GM19455 (cell line): ENCODE measurements around the gene TRAF3.

ENCODE experiments used
- ATAC-seq: cut with Tn5 transposase; IDR thresholded peaks from one replicate; pipeline ENCODE4 v1.9.1; 2021; ENCODE audit not compliant: unreplicated experiment

The TRAF3 gene

GRCh38 chr14:102905116-102906108 lies 128.2 kb downstream of the TRAF3 start:
- no peak for ATAC-seq

- no peak for ATAC-seq
These were observed 129.5 kb downstream of the TRAF3 start for GRCh38 chr14:102906616-102907302.

GRCh38 chr14:102907303-102907844 lies 130.1 kb downstream of the TRAF3 start:
- ATAC-seq, result no peak

GRCh38 chr14:102907980-102908730 lies 130.9 kb downstream of the TRAF3 start:
- no peak for ATAC-seq

GRCh38 chr14:102908766-102909455 lies 131.7 kb downstream of the TRAF3 start:
- no peak for ATAC-seq

- ATAC-seq, result no peak
These were observed 132.2 kb downstream of the TRAF3 start for GRCh38 chr14:102909462-102909861.

GRCh38 chr14:102909911-102910310 lies 132.7 kb downstream of the TRAF3 start:
- no peak for ATAC-seq

- ATAC-seq, result no peak
These were observed 133.2 kb downstream of the TRAF3 start for GRCh38 chr14:102910442-102910841.

- no peak for ATAC-seq
These were observed 134.3 kb downstream of the TRAF3 start for GRCh38 chr14:102911541-102911951.

- ATAC-seq, result no peak
These were observed 134.9 kb downstream of the TRAF3 start for GRCh38 chr14:102911991-102912761.

GRCh38 chr14:102913341-102914211 lies 136.3 kb downstream of the TRAF3 start:
- no peak for ATAC-seq

GRCh38 chr14:102914474-102915291 lies 137.4 kb downstream of the TRAF3 start:
- ATAC-seq, result no peak

- no peak for ATAC-seq
These were observed 138.3 kb downstream of the TRAF3 start for GRCh38 chr14:102915292-102916110.

GRCh38 chr14:102916347-102917055 lies 139.3 kb downstream of the TRAF3 start:
- ATAC-seq, result no peak

- no peak for ATAC-seq
These were observed 139.8 kb downstream of the TRAF3 start for GRCh38 chr14:102917056-102917385.

GRCh38 chr14:102917469-102918211 lies 140.4 kb downstream of the TRAF3 start:
- no peak for ATAC-seq
